Fibroblast of the conjunctiva (primary cell): ENCODE measurements around the gene SPRED3.
A peak's percentile ranks its signal among the peaks of the same experiment; 100 is the strongest.

Source experiments
- DNase-seq: peaks from one replicate; pipeline ENCODE4 v3.0.0-alpha.2; 2010; ENCODE audit warnings: low read depth

SPRED3 gene

GRCh38 chr19:38373907-38374331, 14.6 kb upstream of the SPRED3 start:
- no peak for DNase-seq

- peak; percentile 98 for DNase-seq
Observed at GRCh38 chr19:38374332-38375097, 14.0 kb upstream of the SPRED3 start, which contains the start of gene PSMD8. Gene PSMD8 (plus strand): TSS chr19:38374571. CDS start chr19:38374602, 31 bp downstream.

- DNase-seq: no peak
Observed at GRCh38 chr19:38375098-38375493, 13.4 kb upstream of the SPRED3 start.

- no peak for DNase-seq
Observed at GRCh38 chr19:38375748-38376147, 12.7 kb upstream of the SPRED3 start.

GRCh38 chr19:38376576-38376975, 11.9 kb upstream of the SPRED3 start:
- no peak for DNase-seq

GRCh38 chr19:38377052-38377451, 11.4 kb upstream of the SPRED3 start:
- DNase-seq: no peak

- DNase-seq: no peak
Observed at GRCh38 chr19:38378866-38379265, 9.6 kb upstream of the SPRED3 start.

- no peak for DNase-seq
Observed at GRCh38 chr19:38381138-38381537, 7.4 kb upstream of the SPRED3 start.

- DNase-seq: no peak
Observed at GRCh38 chr19:38383184-38383583, 5.3 kb upstream of the SPRED3 start.

GRCh38 chr19:38383743-38384142, 4.8 kb upstream of the SPRED3 start:
- DNase-seq: no peak

- no peak for DNase-seq
Observed at GRCh38 chr19:38384209-38385027, 4.1 kb upstream of the SPRED3 start.

- no peak for DNase-seq
Observed at GRCh38 chr19:38385057-38385803, 3.3 kb upstream of the SPRED3 start.

- DNase-seq: no peak
Observed at GRCh38 chr19:38385804-38386257, 2.7 kb upstream of the SPRED3 start.

GRCh38 chr19:38386300-38386970, 2.1 kb upstream of the SPRED3 start:
- DNase-seq: no peak

- no peak for DNase-seq
Observed at GRCh38 chr19:38386971-38387549, 1.4 kb upstream of the SPRED3 start.

- DNase-seq: peak; percentile 88
Observed at GRCh38 chr19:38387550-38388348, 748 bp upstream of the SPRED3 start, which contains the start of gene GGN. Gene GGN (minus strand): TSS chr19:38388034. CDS start chr19:38387261, 773 bp downstream.

- DNase-seq: peak; percentile 40
Observed at GRCh38 chr19:38389101-38389925, 816 bp downstream of the SPRED3 start.

- DNase-seq: no peak
Observed at GRCh38 chr19:38389957-38390924, 1.7 kb downstream of the SPRED3 start.
